Naive thymus-derived CD4-positive, alpha-beta T cell (primary cell): ENCODE data around the gene ATF7. TPM values are rescaled to one million over a fixed set of nuclear protein-coding genes. Genes with fewer than 3 reads are reported as not detected.
A peak's percentile ranks its signal among the peaks of the same experiment; 100 is the strongest.
"Not testable (repeated sequence)": the region's sequence is repeated elsewhere in the genome, so short reads cannot be mapped to it uniquely, and the experiment has no call there.

Source experiments
- ATAC-seq: fragments of 150-1000 bp; cut with Tn5 transposase; 2 replicates; pipeline ENCODE4 v1.10.0; 2021; ENCODE audit warnings: mild to moderate bottlenecking, moderate library complexity
- CTCF ChIA-PET: fragments of 350-600 bp; sonication (Branson Sonifier 250); formaldehyde crosslinking; loops from one replicate; lab custom pipeline; 2021; ENCODE audit warnings: antibody characterized with exemption; lab: Charles Lee
- POLR2A ChIA-PET: fragments of 350-600 bp; sonication (Branson Sonifier 250); formaldehyde crosslinking; loops from one replicate; lab custom pipeline; 2021; ENCODE audit warnings: antibody characterized with exemption, inconsistent platforms; lab: Charles Lee
- DNase-seq, 9 donors: peaks; one replicate each; pipeline versions ENCODE4 v3.0.0 to v3.0.0-alpha.2; 2020 to 2022; ENCODE audit warnings: mixed read lengths in 1 of 9
- H3K27ac ChIP-seq: one replicate; pipeline ENCODE4 v1.7.0; 2013; ENCODE audit warnings: mild to moderate bottlenecking, low read depth, low read length, moderate library complexity
- H3K27me3 ChIP-seq, 2 donors: one replicate each; pipeline ENCODE4 v1.7.0; 2013; ENCODE audit warnings: low read length in 2 of 2, mild to moderate bottlenecking in 2 of 2, moderate library complexity in 2 of 2; ENCODE audit not compliant: control insufficient read depth in 2 of 2, insufficient read depth in 2 of 2
- H3K36me3 ChIP-seq, 3 experiments: 1 replicate in 2 of 3; 2 replicates in 1 of 3; pipeline ENCODE4 v1.7.0; 2013; ENCODE audit warnings: low read length in 3 of 3, mild to moderate bottlenecking in 3 of 3, moderate library complexity in 1 of 3; ENCODE audit not compliant: insufficient read depth in 3 of 3, control insufficient read depth in 2 of 3
- H3K4me1 ChIP-seq, 2 donors: one replicate each; pipeline ENCODE4 v1.7.0; 2013; ENCODE audit warnings: low read length in 2 of 2, mild to moderate bottlenecking in 2 of 2, moderate library complexity in 1 of 2; ENCODE audit not compliant: control insufficient read depth in 2 of 2, insufficient read depth in 2 of 2
- H3K4me3 ChIP-seq: 2 replicates; pipeline ENCODE4 v1.7.0; 2013; ENCODE audit warnings: mild to moderate bottlenecking, low read length
- H3K9me3 ChIP-seq, 3 experiments: 1 replicate in 2 of 3; 2 replicates in 1 of 3; pipeline ENCODE4 v1.7.0; 2013; ENCODE audit warnings: low read length in 3 of 3; ENCODE audit not compliant: control insufficient read depth in 2 of 3
- H3K27ac Mint-ChIP-seq, 9 donors: one replicate each; pipeline ENCODE4 v1.8.0; 2020 to 2022; ENCODE audit warnings: mixed read lengths in 9 of 9, mild to moderate bottlenecking in 8 of 9, moderate library complexity in 5 of 9, inconsistent platforms in 2 of 9
- H3K27me3 Mint-ChIP-seq, 5 donors: one replicate each; pipeline ENCODE4 v1.8.0; 2021 to 2022; ENCODE audit warnings: mixed read lengths in 5 of 5, mild to moderate bottlenecking in 1 of 5
- H3K36me3 Mint-ChIP-seq, 5 donors: one replicate each; pipeline ENCODE4 v1.8.0; 2020 to 2022; ENCODE audit warnings: mixed read lengths in 5 of 5, mild to moderate bottlenecking in 3 of 5, inconsistent platforms in 1 of 5
- H3K4me1 Mint-ChIP-seq, 7 donors: one replicate each; pipeline ENCODE4 v1.8.0; 2020 to 2022; ENCODE audit warnings: mixed read lengths in 7 of 7, mild to moderate bottlenecking in 3 of 7, inconsistent platforms in 1 of 7
- H3K4me3 Mint-ChIP-seq, 10 donors: one replicate each; pipeline ENCODE4 v1.8.0; 2020 to 2022; ENCODE audit warnings: mild to moderate bottlenecking in 10 of 10, mixed read lengths in 10 of 10, moderate library complexity in 6 of 10, inconsistent platforms in 2 of 10
- H3K9me3 Mint-ChIP-seq, 11 donors: one replicate each; pipeline ENCODE4 v1.8.0; 2020 to 2022; ENCODE audit warnings: mixed read lengths in 11 of 11, mild to moderate bottlenecking in 4 of 11, inconsistent platforms in 1 of 11, moderate library complexity in 1 of 11
- intact Hi-C, 2 donors: fragments of 100-400 bp; cut with micrococcal nuclease; formaldehyde crosslinking; loops; one replicate each; pipeline ENCODE4 v1.15.1; 2023
- polyA plus RNA-seq, 2 donors: library from polyadenylated mRNA; unstranded; fragments of 300-500 nt; fragmentation: Illumina TruSeq; gene quantifications; one replicate each; pipeline ENCODE4 v1.2.3, GENCODE V29; 2021
- total RNA-seq, 6 experiments: library from RNA in 5 of 6; stranded (reverse) in 5 of 6; gene quantifications; 1 replicate in 5 of 6; 2 replicates in 1 of 6; pipeline ENCODE4 v1.2.3 and lab custom pipeline; 2021 to 2026

ATF7 gene
- total and polyA plus RNA-seq, 7 experiments from 2014 or later: 14.5 to 39.5 (median 29.7) TPM

DNA sequence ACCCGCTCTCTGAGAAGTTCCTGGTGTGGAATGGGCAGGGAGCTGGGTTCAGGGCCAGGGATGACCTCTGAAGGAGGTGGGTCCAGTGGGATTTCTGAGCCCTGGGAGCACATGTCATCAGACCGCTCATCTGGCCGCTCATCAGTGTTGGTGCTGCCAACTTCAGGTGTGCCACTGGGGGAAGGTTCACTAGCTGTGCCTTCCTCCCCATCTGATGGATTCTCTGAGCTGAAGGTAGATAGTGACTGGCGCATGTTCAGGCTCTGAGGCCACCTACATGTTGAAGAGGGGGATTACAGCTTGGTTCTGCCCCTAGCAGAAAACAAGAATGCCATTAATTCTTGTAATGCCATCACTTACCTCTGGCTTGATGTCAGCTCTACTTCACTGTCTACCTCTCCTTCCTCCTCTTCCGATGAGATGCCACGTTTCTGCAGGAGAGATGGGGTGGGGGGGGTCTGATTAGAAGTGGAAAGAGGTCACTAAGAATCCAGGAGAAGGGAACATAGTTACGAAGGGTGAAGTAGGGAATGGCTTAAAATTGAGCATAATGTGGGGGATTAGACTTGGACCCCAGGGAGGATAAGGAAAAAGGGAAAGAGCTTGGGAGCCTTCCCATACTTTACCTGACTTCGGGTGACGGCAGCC, 144.1 kb downstream of the ATF7 start:
- Histone ChIP-seq H3K4me1 (no peaks in the 10 kb centered on the region), H3K4me3 (no peak overlapping the region), H3K36me3 (peaks cover 8 to 91% (median 11%) of the 10 kb centered on the region in 3 experiments), H3K27ac (no peak overlapping the region), H3K9me3 (no peaks in the 10 kb centered on the region), H3K27me3 (no peaks in the 10 kb centered on the region)
- H3K27ac Mint-ChIP-seq: peak overlapping the region in 6 of 9 donors; percentile 11 to 76 (median 36)
- ChIA-PET POLR2A (interaction anchor here (0.6 to 5.4 kb wide), 8 partner anchors 8 to 398 kb away, joined by 3 to 47 read pairs (median 3); partner anchors contain the start of genes MAP3K12 and TARBP2), CTCF (interaction anchor here (0.7 to 2.0 kb wide), 6 partner anchors 10 to 86 kb away, joined by 3 to 9 read pairs (median 3); no protein-coding TSS in a partner anchor)
- H3K36me3 Mint-ChIP-seq: peaks cover 0 to 29% (median 4%) of the 10 kb centered on the region in 5 donors
- H3K9me3 Mint-ChIP-seq: peaks cover 0 to 2% (median 0%) of the 10 kb centered on the region in 11 donors
- peaks cover 0 to 11% (median 7%) of the 10 kb centered on the region in 7 donors for H3K4me1 Mint-ChIP-seq
- no peaks in the 10 kb centered on the region for H3K27me3 Mint-ChIP-seq
- H3K4me3 Mint-ChIP-seq: no peak overlapping the region
- intact Hi-C loops: no loop called here
- peak in 2 of 9 donors; percentile 17 to 33 for DNase-seq
- ATAC-seq: peak; percentile 61

- CTCF ChIA-PET: interaction anchor here (0.8 to 2.0 kb wide), 5 partner anchors 10 to 31 kb away, joined by 3 to 9 read pairs (median 3); no protein-coding TSS in a partner anchor
- H3K27ac ChIP-seq, H3K9me3 ChIP-seq, H3K4me3 Mint-ChIP-seq, H3K4me3 ChIP-seq, intact Hi-C loops, H3K4me1 ChIP-seq, DNase-seq, H3K27me3 ChIP-seq, H3K9me3 Mint-ChIP-seq, ATAC-seq, H3K27me3 Mint-ChIP-seq: not testable (repeated sequence)
- peaks cover 9 to 91% (median 13%) of the 10 kb centered on the region in 3 experiments for H3K36me3 ChIP-seq
- POLR2A ChIA-PET: interaction anchor here (0.6 to 5.4 kb wide), 6 partner anchors 7 to 397 kb away, joined by 3 to 47 read pairs (median 3); partner anchors contain the start of genes MAP3K12 and TARBP2
- peak overlapping the region in 2 of 9 donors; percentile 19 to 61 for H3K27ac Mint-ChIP-seq
- H3K4me1 Mint-ChIP-seq: peaks cover 0 to 17% (median 7%) of the 10 kb centered on the region in 7 donors
- peaks cover 4 to 33% (median 9%) of the 10 kb centered on the region in 5 donors for H3K36me3 Mint-ChIP-seq
Measured at GRCh38 chr12:53481458-53481857, 144.7 kb downstream of the ATF7 start.

DNA sequence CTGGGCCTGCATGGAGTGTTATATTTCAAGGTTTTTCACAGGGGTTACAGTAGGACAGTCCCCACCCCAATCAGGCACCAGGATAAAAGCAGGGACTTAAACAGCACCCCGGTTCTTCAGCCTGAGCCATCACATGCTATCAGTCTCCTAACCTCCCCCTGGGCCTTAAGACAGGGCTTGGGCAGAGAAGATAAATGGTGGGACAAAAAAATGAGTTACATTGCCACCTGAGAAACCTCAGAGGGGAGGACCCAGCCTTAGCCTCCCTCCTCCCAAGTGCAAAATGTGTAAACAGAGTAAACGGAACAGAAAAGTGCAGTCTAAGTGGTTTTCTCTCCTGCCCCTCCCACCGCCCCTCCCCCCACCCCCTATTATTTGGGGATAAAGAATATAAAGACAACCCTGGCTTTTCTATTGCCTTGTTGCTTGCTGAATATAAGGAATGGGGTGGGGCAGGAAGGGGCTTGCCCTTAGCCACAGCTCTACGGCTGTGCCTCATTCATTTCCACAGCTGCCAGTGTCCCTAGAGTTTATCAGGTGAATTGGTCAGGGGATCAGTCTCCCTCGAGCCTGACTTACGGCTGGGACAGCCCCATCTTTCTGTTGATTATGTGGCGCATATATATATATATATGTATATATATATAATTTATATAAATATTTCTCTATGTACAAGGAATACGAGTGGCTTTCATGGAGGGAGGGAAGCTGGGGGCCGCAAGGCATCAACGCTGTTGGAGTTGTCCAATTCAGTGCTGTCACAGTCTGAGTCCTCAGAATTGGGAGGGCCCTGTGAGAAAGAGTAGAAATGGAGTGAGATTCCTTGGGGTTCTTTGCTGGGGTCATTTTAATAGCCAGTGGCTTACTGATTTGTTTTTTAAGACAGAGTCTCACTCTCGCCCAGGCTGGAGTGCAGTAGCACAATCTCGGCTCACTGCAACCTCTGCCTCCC, 145.4 kb downstream of the ATF7 start:
- POLR2A ChIA-PET: interaction anchor here (0.7 to 5.4 kb wide), 5 partner anchors 8 to 395 kb away, joined by 3 to 47 read pairs (median 3); partner anchors contain the start of genes MAP3K12 and TARBP2
- no peak overlapping the region for H3K4me3 ChIP-seq
- H3K36me3 Mint-ChIP-seq: peaks cover 4 to 32% (median 11%) of the 10 kb centered on the region in 5 donors
- no peaks in the 10 kb centered on the region for H3K9me3 ChIP-seq
- no peaks in the 10 kb centered on the region for H3K27me3 ChIP-seq
- CTCF ChIA-PET: interaction anchor here (1.0 to 2.0 kb wide), 3 partner anchors 11 to 30 kb away, joined by 3 to 9 read pairs (median 5); no protein-coding TSS in a partner anchor
- no peak overlapping the region for H3K27ac ChIP-seq
- H3K27me3 Mint-ChIP-seq: no peaks in the 10 kb centered on the region
- no peak overlapping the region for H3K4me3 Mint-ChIP-seq
- ATAC-seq (no peak), DNase-seq (no peak)
- intact Hi-C loops: no loop called here
- peak overlapping the region in 2 of 9 donors; percentile 32 to 70 for H3K27ac Mint-ChIP-seq
- peaks cover 16 to 91% (median 20%) of the 10 kb centered on the region in 3 experiments for H3K36me3 ChIP-seq
- H3K9me3 Mint-ChIP-seq: peaks cover 0 to 2% (median 0%) of the 10 kb centered on the region in 11 donors
- peaks cover 0 to 23% (median 13%) of the 10 kb centered on the region in 7 donors for H3K4me1 Mint-ChIP-seq
- no peaks in the 10 kb centered on the region for H3K4me1 ChIP-seq

DNA sequence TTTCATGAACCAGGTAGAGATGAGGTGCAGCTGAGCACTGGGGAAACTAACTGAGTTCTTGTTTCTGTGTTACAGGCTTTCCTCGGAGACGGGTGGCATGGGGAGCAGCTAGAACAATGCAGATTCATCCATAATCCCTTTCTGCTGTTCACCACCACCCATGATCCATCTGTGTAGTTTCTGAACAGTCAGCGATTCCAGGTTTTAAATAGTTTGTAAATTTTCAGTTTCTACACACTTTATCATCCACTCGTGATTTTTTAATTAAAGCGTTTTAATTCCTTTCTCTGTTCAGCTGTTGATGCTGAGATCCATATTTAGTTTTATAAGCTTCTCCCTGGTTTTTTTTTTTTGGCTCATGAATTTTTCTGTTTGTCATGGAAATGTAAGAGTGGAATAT, 146.9 kb downstream of the ATF7 start:
- H3K9me3 ChIP-seq: no peaks in the 10 kb centered on the region
- H3K27ac ChIP-seq: no peak overlapping the region
- Mint-ChIP-seq H3K27ac (peak overlapping the region in 1 of 9 donors; percentile 62), H3K4me3 (no peak overlapping the region), H3K36me3 (peaks cover 4 to 29% (median 13%) of the 10 kb centered on the region in 5 donors), H3K9me3 (peaks cover 0 to 2% (median 0%) of the 10 kb centered on the region in 11 donors), H3K4me1 (peaks cover 8 to 36% (median 24%) of the 10 kb centered on the region in 7 donors), H3K27me3 (no peaks in the 10 kb centered on the region)
- no peaks in the 10 kb centered on the region for H3K27me3 ChIP-seq
- intact Hi-C loops: loop anchor here in 1 of 2 donors (2.0 kb wide), 1 partner anchor 13 kb away; no protein-coding TSS in a partner anchor
- no peak for DNase-seq
- no peak overlapping the region for H3K4me3 ChIP-seq
- peaks cover 0 to 2% of the 10 kb centered on the region in 2 donors for H3K4me1 ChIP-seq
- POLR2A ChIA-PET: interaction anchor here (0.6 to 5.4 kb wide), 4 partner anchors 10 to 49 kb away, joined by 3 to 47 read pairs (median 8); partner anchors contain the start of genes MAP3K12 and TARBP2
- no peak for ATAC-seq
- CTCF ChIA-PET: interaction anchor here (1.5 to 7.5 kb wide), 2 partner anchors 29 to 65 kb away, joined by 4 to 36 read pairs; no protein-coding TSS in a partner anchor
- peaks cover 27 to 95% (median 27%) of the 10 kb centered on the region in 3 experiments for H3K36me3 ChIP-seq

DNA sequence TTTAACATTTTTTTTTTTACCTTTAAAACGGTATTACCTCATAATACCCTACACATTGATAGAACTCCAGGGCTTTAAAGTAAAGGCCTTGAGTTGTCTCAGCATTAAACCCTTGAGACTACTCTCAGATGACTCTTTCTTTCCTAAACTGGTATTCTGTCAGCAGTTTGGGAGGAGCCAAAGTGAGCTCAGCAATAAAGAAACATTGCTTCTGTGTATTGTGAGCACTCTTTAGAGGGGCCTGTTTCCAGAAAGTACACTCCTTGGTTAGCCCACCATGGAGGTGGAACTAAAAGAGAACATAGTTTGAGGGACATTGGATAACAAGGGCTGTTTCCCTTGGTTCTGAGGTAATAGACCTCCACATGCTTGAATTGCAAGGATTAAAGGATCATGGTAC, 147.3 kb downstream of the ATF7 start:
- DNase-seq: no peak
- POLR2A ChIA-PET: interaction anchor here (0.6 to 5.4 kb wide), 4 partner anchors 10 to 31 kb away, joined by 3 to 47 read pairs (median 8); partner anchors contain the start of genes MAP3K12 and TARBP2
- H3K27me3 ChIP-seq: no peaks in the 10 kb centered on the region
- peaks cover 4 to 34% (median 17%) of the 10 kb centered on the region in 5 donors for H3K36me3 Mint-ChIP-seq
- H3K9me3 ChIP-seq: no peaks in the 10 kb centered on the region
- peak overlapping the region; percentile 43 for H3K27ac ChIP-seq
- intact Hi-C loops: loop anchor here in 1 of 2 donors (2.0 kb wide), 1 partner anchor 14 kb away; no protein-coding TSS in a partner anchor
- H3K4me1 Mint-ChIP-seq: peaks cover 10 to 40% (median 29%) of the 10 kb centered on the region in 7 donors
- H3K27me3 Mint-ChIP-seq: no peaks in the 10 kb centered on the region
- CTCF ChIA-PET: interaction anchor here (1.5 to 7.5 kb wide), 2 partner anchors 30 to 65 kb away, joined by 4 to 36 read pairs; no protein-coding TSS in a partner anchor
- ATAC-seq: no peak
- H3K36me3 ChIP-seq: peaks cover 31 to 96% (median 31%) of the 10 kb centered on the region in 3 experiments
- peaks cover 2 to 7% of the 10 kb centered on the region in 2 donors for H3K4me1 ChIP-seq
- H3K4me3 ChIP-seq: no peak overlapping the region
- no peak overlapping the region for H3K4me3 Mint-ChIP-seq
- peak overlapping the region in 1 of 9 donors; percentile 62 for H3K27ac Mint-ChIP-seq
- H3K9me3 Mint-ChIP-seq: peaks cover 0 to 2% (median 0%) of the 10 kb centered on the region in 11 donors
